Measurements from ENCODE around the gene MED16. TPM values are rescaled to one million over a fixed set of nuclear protein-coding genes. Genes with fewer than 3 reads are reported as not detected.
"Not testable (repeated sequence)": the region's sequence is repeated elsewhere in the genome, so short reads cannot be mapped to it uniquely, and the experiment has no call there.

MED16 gene
- total RNA-seq, 2 donors from 2014 or later: 25.4 to 27.4 TPM

- no peak for ATAC-seq
- DNase-seq: no peak
- intact Hi-C loops (cut with DNase I): loop anchor here (5.0 kb wide), 1 partner anchor 54 kb away; the partner anchor contains the start of gene KISS1R (in 2 of the 2)
Measured at GRCh38 chr19:863315-863620, 29.7 kb downstream of the MED16 start.

- intact Hi-C loops (cut with DNase I): loop anchor here (5.0 kb wide), 1 partner anchor 55 kb away; the partner anchor contains the start of gene KISS1R (in 2 of the 2)
- ATAC-seq: peak in 1 of 2 donors; percentile 35
- peak; percentile 75 for DNase-seq
Measured at GRCh38 chr19:862581-863314, 30.2 kb downstream of the MED16 start.

GRCh38 chr19:861756-862580 is 31.0 kb downstream of the MED16 start:
- intact Hi-C loops (cut with DNase I): loop anchor here (5.0 kb wide), 1 partner anchor 55 kb away; the partner anchor contains the start of gene KISS1R (in 2 of the 2)
- ATAC-seq (peak in 1 of 2 donors; percentile 9), DNase-seq (no peak)

GRCh38 chr19:861141-861755 is 31.7 kb downstream of the MED16 start:
- ATAC-seq: no peak
- intact Hi-C loops (cut with DNase I): loop anchor here (5.0 kb wide), 1 partner anchor 56 kb away; the partner anchor contains the start of gene KISS1R (in 2 of the 2)
- no peak for DNase-seq

GRCh38 chr19:858868-859843 is 33.8 kb downstream of the MED16 start, which contains the start of gene CFD:
TSS of gene CFD (plus strand) at chr19:859664. CDS start at chr19:859690, 26 bp downstream.
- intact Hi-C loops (cut with DNase I): loop anchor here (10.0 kb wide), 2 partner anchors 84 to 126 kb away; partner anchors contain the start of gene WDR18 (in 1 of the 2)
- ATAC-seq (peak; percentile 47 to 71), DNase-seq (peak; percentile 71)

- intact Hi-C loops (cut with DNase I): loop anchor here (10.0 kb wide), 2 partner anchors 83 to 127 kb away; partner anchors contain the start of gene WDR18 (in 1 of the 2)
- no peak for DNase-seq
- ATAC-seq: no peak
Measured at GRCh38 chr19:858284-858683, 34.7 kb downstream of the MED16 start.

- ATAC-seq (no peak), DNase-seq (no peak)
- intact Hi-C loops (cut with DNase I): loop anchor here (10.0 kb wide), 2 partner anchors 81 to 129 kb away; partner anchors contain the start of gene WDR18 (in 1 of the 2)
Measured at GRCh38 chr19:855566-856120, 37.3 kb downstream of the MED16 start.

- DNase-seq: no peak
- intact Hi-C loops (cut with DNase I): loop anchor here (10.0 kb wide), 2 partner anchors 80 to 130 kb away; partner anchors contain the start of gene WDR18 (in 1 of the 2)
- no peak for ATAC-seq
Measured at GRCh38 chr19:855142-855541, 37.8 kb downstream of the MED16 start.

GRCh38 chr19:854549-854948 is 38.4 kb downstream of the MED16 start:
- intact Hi-C loops (cut with DNase I): loop anchor here (10.0 kb wide), 2 partner anchors 80 to 130 kb away; partner anchors contain the start of gene WDR18 (in 1 of the 2)
- no peak for ATAC-seq
- no peak for DNase-seq

GRCh38 chr19:853614-854220 is 39.3 kb downstream of the MED16 start:
- intact Hi-C loops (cut with DNase I): loop anchor here (10.0 kb wide), 2 partner anchors 79 to 131 kb away; partner anchors contain the start of gene WDR18 (in 1 of the 2)
- not testable (repeated sequence) for DNase-seq

GRCh38 chr19:853014-853585 is 39.9 kb downstream of the MED16 start:
- DNase-seq (no peak), ATAC-seq (no peak)
- intact Hi-C loops (cut with DNase I): loop anchor here (10.0 kb wide), 2 partner anchors 78 to 132 kb away; partner anchors contain the start of gene WDR18 (in 1 of the 2)

More at GRCh38 chr19:853614-854220, 39.3 kb downstream of the MED16 start:
- not testable (repeated sequence) for ATAC-seq

- intact Hi-C loops (cut with DNase I): loop anchor here (10.0 kb wide), 2 partner anchors 78 to 132 kb away; partner anchors contain the start of gene WDR18 (in 1 of the 2)
- ATAC-seq (no peak), DNase-seq (no peak)
Measured at GRCh38 chr19:852136-853013, 40.6 kb downstream of the MED16 start, which contains the start of gene ELANE. TSS of gene ELANE (plus strand) at chr19:852303. CDS start at chr19:852329, 26 bp downstream.

GRCh38 chr19:850979-851335 is 42.0 kb downstream of the MED16 start:
- intact Hi-C loops (cut with DNase I): loop anchor here (10.0 kb wide), 2 partner anchors 76 to 134 kb away; partner anchors contain the start of gene WDR18 (in 1 of the 2)
- ATAC-seq: no peak
- DNase-seq: no peak

- intact Hi-C loops (cut with DNase I): loop anchor here (10.0 kb wide), 2 partner anchors 76 to 134 kb away; partner anchors contain the start of gene WDR18 (in 1 of the 2)
- peak; percentile 84 to 88 for ATAC-seq
Measured at GRCh38 chr19:850221-850978, 42.6 kb downstream of the MED16 start.

More at GRCh38 chr19:850221-850978, 42.6 kb downstream of the MED16 start:
- DNase-seq: peak; percentile 94
